ENCODE results near the gene SYCN. TPM values are rescaled to one million over a fixed set of nuclear protein-coding genes. Genes with fewer than 3 reads are reported as not detected.
"Not testable (repeated sequence)": the region's sequence is repeated elsewhere in the genome, so short reads cannot be mapped to it uniquely, and the experiment has no call there.

Gene SYCN, protein sequence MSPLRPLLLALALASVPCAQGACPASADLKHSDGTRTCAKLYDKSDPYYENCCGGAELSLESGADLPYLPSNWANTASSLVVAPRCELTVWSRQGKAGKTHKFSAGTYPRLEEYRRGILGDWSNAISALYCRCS
- not detected in 2 replicates for total RNA-seq (2014; rRNA removed; shearing (Covaris generic))
- polyA plus RNA-seq (2015; cell fraction: cytosol; rRNA removed) = not detected in 2 replicates
- polyA plus RNA-seq (2015; cell fraction: nucleus; rRNA removed) = not detected in 2 replicates

- DNase-seq (ENCODE audit: low read depth, low spot score) = no peak
- in situ Hi-C loops (cut with HindIII; ENCODE audit: low pct_unique_long_range_greater_than_20kb, low sequenced_read_pairs) = no loop called here
Observed at GRCh38 chr19:39203372-39204341, at the start of gene SYCN. TSS of gene SYCN (minus strand) at chr19:39204263. CDS start at chr19:39204254, 9 bp downstream.

DNA sequence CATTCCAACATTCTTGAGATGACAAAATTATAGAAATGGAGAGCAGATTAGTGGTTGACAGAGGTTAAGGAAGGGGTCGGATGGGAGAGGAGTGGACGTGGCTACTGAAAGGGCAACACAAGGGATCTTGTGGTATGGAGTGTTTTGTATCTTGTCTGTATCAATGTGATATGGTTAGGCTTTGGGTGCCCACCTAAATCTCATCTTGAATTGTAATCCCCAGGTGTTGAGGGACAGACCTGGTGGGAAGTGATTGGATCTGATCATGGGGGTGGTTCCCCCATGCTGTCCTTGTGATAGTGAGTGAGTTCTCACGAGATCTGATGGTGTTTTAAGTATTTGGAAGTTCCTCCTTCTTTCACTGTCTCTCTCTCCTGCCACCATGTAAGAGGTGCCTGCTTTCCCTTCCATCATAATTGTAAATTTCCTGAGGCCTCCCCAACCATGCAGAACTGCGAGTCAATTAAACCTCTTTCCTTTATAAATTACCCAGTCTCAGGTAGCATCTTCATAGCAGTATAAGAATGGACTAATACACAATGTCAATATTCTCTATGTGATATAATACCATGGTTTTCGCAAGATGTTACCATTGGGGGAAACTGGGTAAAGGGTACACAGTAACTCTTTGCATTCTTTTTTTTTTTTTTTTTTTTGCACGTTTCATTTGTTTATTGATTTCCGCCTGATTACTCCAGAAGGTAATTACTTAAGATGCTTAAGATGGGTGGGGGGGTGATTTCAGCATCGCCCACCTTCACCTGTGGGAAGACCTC lies 49.5 kb upstream of the SYCN start:
- in situ Hi-C loops (cut with HindIII; ENCODE audit: low pct_unique_long_range_greater_than_20kb, low sequenced_read_pairs) = no loop called here
- DNase-seq (ENCODE audit: low read depth, low spot score) = no peak

- DNase-seq (ENCODE audit: low read depth, low spot score) = no peak
- in situ Hi-C loops (cut with HindIII; ENCODE audit: low pct_unique_long_range_greater_than_20kb, low sequenced_read_pairs) = no loop called here
Observed at GRCh38 chr19:39252458-39252857, 48.4 kb upstream of the SYCN start.

GRCh38 chr19:39251846-39252245 lies 47.8 kb upstream of the SYCN start:
- DNase-seq (ENCODE audit: low read depth, low spot score) = no peak
- in situ Hi-C loops (cut with HindIII; ENCODE audit: low pct_unique_long_range_greater_than_20kb, low sequenced_read_pairs) = no loop called here

- in situ Hi-C loops (cut with HindIII; ENCODE audit: low pct_unique_long_range_greater_than_20kb, low sequenced_read_pairs) = no loop called here
- DNase-seq (ENCODE audit: low read depth, low spot score) = no peak
Observed at GRCh38 chr19:39251081-39251480, 47.0 kb upstream of the SYCN start.

- in situ Hi-C loops (cut with HindIII; ENCODE audit: low pct_unique_long_range_greater_than_20kb, low sequenced_read_pairs) = no loop called here
- no peak for DNase-seq (ENCODE audit: low read depth, low spot score)
Observed at GRCh38 chr19:39248806-39249205, 44.7 kb upstream of the SYCN start, which contains the start of gene IFNL4. TSS of gene IFNL4 (minus strand) at chr19:39248856.

DNA sequence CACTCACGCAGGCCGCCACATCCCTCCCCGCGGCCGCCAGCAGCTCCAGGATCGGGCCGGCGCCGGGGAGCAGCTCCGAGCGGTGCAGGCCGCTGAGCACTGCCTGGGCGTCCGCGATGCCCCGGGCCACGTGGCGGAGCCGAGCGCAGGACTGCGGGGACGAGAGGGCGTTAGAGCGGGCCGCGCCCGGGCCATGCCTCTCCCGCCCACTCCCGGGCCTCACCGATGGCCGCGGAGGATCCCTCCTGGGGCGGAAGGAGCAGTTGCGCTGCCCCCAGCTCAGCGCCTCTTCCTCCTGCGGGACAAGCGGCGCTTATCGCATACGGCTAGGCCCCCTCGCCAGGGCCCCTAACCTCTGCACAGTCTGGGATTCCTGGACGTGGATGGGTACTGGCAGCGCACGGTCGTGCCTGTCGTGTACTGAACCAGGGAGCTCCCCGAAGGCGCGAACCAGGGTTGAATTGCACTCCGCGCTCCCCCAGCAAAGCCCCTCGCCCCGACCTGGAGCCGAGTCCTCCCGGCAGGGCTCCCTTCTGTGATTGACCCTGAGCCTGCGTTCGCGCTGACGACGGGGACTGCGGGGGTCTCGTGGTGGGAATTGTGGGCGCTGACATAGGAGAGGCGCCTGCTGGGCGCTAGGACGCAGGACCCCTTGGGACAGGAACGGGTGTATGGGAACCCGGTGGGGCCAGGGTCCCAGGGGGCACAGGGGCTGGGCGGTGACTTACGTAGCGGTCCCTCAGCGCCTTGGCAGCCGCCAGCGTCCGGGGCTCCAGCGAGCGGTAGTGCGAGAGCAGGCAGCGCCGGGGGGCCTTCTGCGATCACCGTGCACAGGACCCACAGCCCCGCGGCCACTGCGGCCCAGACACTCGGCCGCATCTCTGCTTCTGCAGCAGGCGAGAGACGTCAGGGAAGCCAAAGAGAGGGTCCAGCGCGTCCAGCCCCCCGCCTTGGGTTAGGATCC lies 43.9 kb upstream of the SYCN start:
- no peak for DNase-seq (ENCODE audit: low read depth, low spot score)
- in situ Hi-C loops (cut with HindIII; ENCODE audit: low pct_unique_long_range_greater_than_20kb, low sequenced_read_pairs) = no loop called here

DNA sequence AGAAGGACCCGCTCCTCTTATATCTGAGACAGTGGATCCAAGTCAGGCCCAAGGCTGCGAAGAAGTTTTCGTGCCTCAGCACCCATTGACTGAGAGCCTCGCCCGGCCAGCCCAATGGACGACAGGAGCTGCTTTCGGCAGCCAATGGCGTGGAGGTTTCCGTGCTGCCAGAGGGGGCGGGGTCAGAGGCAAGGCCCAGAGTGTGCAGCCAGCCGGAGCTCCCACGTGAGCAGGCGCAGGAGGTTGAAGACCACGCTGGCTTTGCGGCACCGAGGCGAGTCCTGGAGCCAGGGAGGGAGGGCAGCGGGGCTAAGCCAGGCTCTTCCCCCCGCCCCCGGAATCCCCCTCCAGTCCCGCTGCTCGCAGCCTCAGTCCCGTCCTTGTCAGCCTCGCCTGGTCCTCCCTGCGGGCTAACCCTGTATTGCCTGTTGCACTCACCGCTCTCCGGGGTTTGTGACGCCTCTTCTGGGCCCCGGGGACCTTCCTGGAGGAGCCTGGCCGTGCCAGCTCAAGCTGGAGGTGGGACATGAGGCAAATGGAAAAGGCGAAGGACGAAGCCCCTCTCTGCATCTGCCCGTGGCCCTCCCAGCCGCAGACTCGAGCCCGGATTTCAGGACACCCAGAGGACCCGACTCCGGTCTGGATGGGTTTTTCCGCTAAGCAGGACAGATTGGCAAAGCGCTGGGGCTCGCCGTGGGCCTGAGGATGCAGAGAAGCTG lies 43.0 kb upstream of the SYCN start:
- no peak for DNase-seq (ENCODE audit: low read depth, low spot score)

DNA sequence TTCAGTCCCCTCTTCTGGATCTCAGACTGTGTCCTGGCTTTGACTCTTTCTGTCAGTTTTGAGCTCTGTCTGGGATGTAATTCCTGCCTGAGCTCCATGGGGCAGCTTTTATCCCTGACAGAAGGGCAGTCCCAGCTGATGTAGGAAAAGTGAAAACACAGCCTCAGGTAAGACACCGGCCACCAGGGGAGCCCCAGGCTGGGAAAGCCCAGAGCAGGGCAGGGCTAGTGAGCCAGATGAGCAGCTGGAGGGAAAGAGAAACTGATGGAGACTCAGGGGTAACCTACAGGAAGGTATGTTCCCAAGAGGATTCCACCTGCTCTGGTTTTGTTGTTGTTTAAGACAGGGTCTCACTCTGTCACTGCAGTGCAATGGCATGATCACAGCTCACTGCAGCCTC lies 41.1 kb upstream of the SYCN start:
- in situ Hi-C loops (cut with HindIII; ENCODE audit: low pct_unique_long_range_greater_than_20kb, low sequenced_read_pairs); DNase-seq (ENCODE audit: low read depth, low spot score): not testable (repeated sequence)

More for the DNA sequence above, 43.0 kb upstream of the SYCN start:
- in situ Hi-C loops (cut with HindIII; ENCODE audit: low pct_unique_long_range_greater_than_20kb, low sequenced_read_pairs) = no loop called here

DNA sequence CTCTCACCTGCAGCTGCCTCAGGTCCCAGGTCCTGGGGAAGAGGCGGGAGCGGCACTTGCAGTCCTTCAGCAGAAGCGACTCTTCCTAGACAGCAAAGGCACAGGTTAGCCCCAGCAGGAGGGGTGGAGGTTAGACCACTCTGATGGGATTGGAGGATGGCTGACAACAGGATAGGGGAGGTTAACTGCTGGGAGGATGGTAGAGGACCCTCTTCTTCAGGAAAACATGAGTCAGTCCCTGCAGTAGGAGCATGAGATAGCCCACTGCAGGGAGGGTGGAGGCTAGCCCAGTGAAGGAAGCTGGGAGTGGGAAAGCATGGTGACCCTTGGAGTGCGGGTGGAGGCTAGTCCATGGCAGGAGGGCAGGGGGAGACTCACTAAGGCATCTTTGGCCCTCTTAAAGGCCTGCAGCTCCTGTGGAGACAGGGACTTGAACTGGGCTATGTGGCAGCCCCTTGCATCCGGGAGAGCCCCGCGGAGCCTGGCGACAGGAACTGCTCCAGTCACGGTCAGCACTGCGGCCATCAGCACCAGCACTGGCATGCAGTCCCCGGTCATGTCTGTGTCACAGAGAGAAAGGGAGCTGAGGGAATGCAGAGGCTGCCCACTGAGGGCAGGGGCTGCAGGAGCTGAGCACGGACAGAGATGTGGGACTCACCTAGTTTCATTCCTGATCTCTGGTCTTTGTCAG lies 40.5 kb upstream of the SYCN start, which contains the start of gene IFNL3:
Gene IFNL3, minus strand, starts transcription at position 597 of the 691 bp plus-strand sequence. Its CDS starts 39 bp downstream, at position 558.
- DNase-seq (ENCODE audit: low read depth, low spot score); in situ Hi-C loops (cut with HindIII; ENCODE audit: low pct_unique_long_range_greater_than_20kb, low sequenced_read_pairs): not testable (repeated sequence)

DNA sequence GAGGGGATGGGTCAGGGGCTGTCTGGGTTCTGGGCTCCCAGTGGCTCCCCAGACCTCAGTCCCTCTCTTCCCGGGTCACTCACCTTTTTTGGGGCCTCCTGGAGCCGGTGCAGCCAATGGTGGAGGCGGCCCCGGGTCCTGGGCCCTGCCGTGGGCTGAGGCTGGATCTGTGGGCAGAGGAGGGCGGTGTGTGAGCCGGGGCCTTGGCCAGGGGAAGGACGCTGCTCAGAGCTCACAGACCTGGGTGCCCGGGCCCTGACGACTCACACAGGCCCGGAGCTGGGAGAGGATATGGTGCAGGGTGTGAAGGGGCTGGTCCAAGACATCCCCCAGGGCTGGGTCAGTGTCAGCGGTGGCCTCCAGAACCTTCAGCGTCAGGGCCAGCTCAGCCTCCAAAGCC lies 39.7 kb upstream of the SYCN start:
- DNase-seq (ENCODE audit: low read depth, low spot score); in situ Hi-C loops (cut with HindIII; ENCODE audit: low pct_unique_long_range_greater_than_20kb, low sequenced_read_pairs): not testable (repeated sequence)

- in situ Hi-C loops (cut with HindIII; ENCODE audit: low pct_unique_long_range_greater_than_20kb, low sequenced_read_pairs) = no loop called here
- no peak for DNase-seq (ENCODE audit: low read depth, low spot score)
Observed at GRCh38 chr19:39240421-39240820, 36.4 kb upstream of the SYCN start.

GRCh38 chr19:39238944-39239343 lies 34.9 kb upstream of the SYCN start:
- in situ Hi-C loops (cut with HindIII; ENCODE audit: low pct_unique_long_range_greater_than_20kb, low sequenced_read_pairs) = no loop called here
- no peak for DNase-seq (ENCODE audit: low read depth, low spot score)

- in situ Hi-C loops (cut with HindIII; ENCODE audit: low pct_unique_long_range_greater_than_20kb, low sequenced_read_pairs) = no loop called here
- no peak for DNase-seq (ENCODE audit: low read depth, low spot score)
Observed at GRCh38 chr19:39238209-39238608, 34.1 kb upstream of the SYCN start.

GRCh38 chr19:39237200-39238184 lies 33.4 kb upstream of the SYCN start:
- in situ Hi-C loops (cut with HindIII; ENCODE audit: low pct_unique_long_range_greater_than_20kb, low sequenced_read_pairs) = no loop called here
- no peak for DNase-seq (ENCODE audit: low read depth, low spot score)

Measured in SK-MEL-5 (cell line).